Large intestine (tissue), 3 donors: ENCODE results near the gene LIMK2. TPM values are rescaled to one million over a fixed set of nuclear protein-coding genes. Genes with fewer than 3 reads are reported as not detected.

Source experiments
- DNase-seq, 2 donors: peaks; one replicate each; pipeline versions ENCODE4 v3.0.0 to v3.0.0-alpha.2; 2013
- H3K27ac ChIP-seq: one replicate; pipeline ENCODE4 v1.5.1; 2013; ENCODE audit warnings: low read length
- H3K27me3 ChIP-seq: 2 replicates; pipeline ENCODE4 v1.6.1; 2013; ENCODE audit warnings: low read length; ENCODE audit not compliant: control insufficient read depth, insufficient read depth
- H3K36me3 ChIP-seq: 2 replicates; pipeline ENCODE4 v1.6.1; 2013; ENCODE audit warnings: low read length; ENCODE audit not compliant: control insufficient read depth, insufficient read depth
- H3K4me1 ChIP-seq: one replicate; pipeline ENCODE4 v1.6.1; 2013; ENCODE audit warnings: low read length; ENCODE audit not compliant: control insufficient read depth, insufficient read depth
- H3K4me3 ChIP-seq: one replicate; pipeline ENCODE4 v1.5.1; 2013; ENCODE audit warnings: low read length
- H3K9me3 ChIP-seq: one replicate; pipeline ENCODE4 v1.6.1; 2013; ENCODE audit warnings: mild to moderate bottlenecking, low read depth, low read length, moderate library complexity; ENCODE audit not compliant: control insufficient read depth
- WGBS: methylation state at CpG from one replicate; pipeline ENCODE4 v1.1.5; 2013; ENCODE audit warnings: low lambda C conversion rate; ENCODE audit not compliant: insufficient coverage; 5-methylcytosine and 5-hydroxymethylcytosine counted together
- polyA plus RNA-seq: library from polyadenylated mRNA; unstranded; fragments of 120-200 nt; gene quantifications from one replicate; pipeline ENCODE4 v1.2.1, GENCODE V29; 2013

The LIMK2 gene
- polyA plus RNA-seq, 1 donor: 52.7 TPM

GRCh38 chr22:31206896-31207687, 5.0 kb upstream of the LIMK2 start:
- Histone ChIP-seq H3K4me3 (no peak overlapping the region), H3K4me1 (no peaks in the 10 kb centered on the region), H3K36me3 (peaks cover 35% of the 10 kb centered on the region), H3K27me3 (no peaks in the 10 kb centered on the region), H3K27ac (no peak overlapping the region), H3K9me3 (no peaks in the 10 kb centered on the region)
- no CpG with 5 or more reads among the region's 8 CpGs for WGBS
- DNase-seq: peak in 1 of 2 donors; percentile 55

GRCh38 chr22:31210556-31211421, 1.3 kb upstream of the LIMK2 start:
- Histone ChIP-seq H3K27ac (peak overlapping the region; percentile 35), H3K9me3 (no peaks in the 10 kb centered on the region), H3K27me3 (no peaks in the 10 kb centered on the region), H3K36me3 (peaks cover 11% of the 10 kb centered on the region), H3K4me3 (no peak overlapping the region), H3K4me1 (peaks cover 26% of the 10 kb centered on the region)
- WGBS: no CpG with 5 or more reads among the region's 8 CpGs
- peak in 1 of 2 donors; percentile 65 for DNase-seq

GRCh38 chr22:31211482-31211861, 626 bp upstream of the LIMK2 start:
- Histone ChIP-seq H3K4me3 (peak overlapping the region; percentile 3), H3K27me3 (no peaks in the 10 kb centered on the region), H3K27ac (peak overlapping the region; percentile 20), H3K36me3 (peaks cover 11% of the 10 kb centered on the region), H3K9me3 (no peaks in the 10 kb centered on the region), H3K4me1 (peaks cover 29% of the 10 kb centered on the region)
- no peak for DNase-seq
- no CpG with 5 or more reads among the region's 7 CpGs for WGBS

- Histone ChIP-seq H3K36me3 (peaks cover 8% of the 10 kb centered on the region), H3K9me3 (no peaks in the 10 kb centered on the region), H3K4me1 (peaks cover 41% of the 10 kb centered on the region), H3K27me3 (no peaks in the 10 kb centered on the region), H3K4me3 (peak overlapping the region; percentile 98), H3K27ac (peak overlapping the region; percentile 76)
- DNase-seq: peak in 1 of 2 donors; percentile 40
- WGBS: no CpG with 5 or more reads among the region's 11 CpGs
Measured at GRCh38 chr22:31212783-31213629, 908 bp downstream of the LIMK2 start.

- Histone ChIP-seq H3K9me3 (no peaks in the 10 kb centered on the region), H3K36me3 (peaks cover 2% of the 10 kb centered on the region), H3K27me3 (no peaks in the 10 kb centered on the region), H3K27ac (peak overlapping the region; percentile 44), H3K4me1 (peaks cover 60% of the 10 kb centered on the region), H3K4me3 (no peak overlapping the region)
- whole genome bisulfite sequencing: no CpG with 5 or more reads among the region's 6 CpGs
- peak in 1 of 2 donors; percentile 43 for DNase-seq
Measured at GRCh38 chr22:31215018-31215535, 3.0 kb downstream of the LIMK2 start.

- Histone ChIP-seq H3K4me1 (peaks cover 74% of the 10 kb centered on the region), H3K4me3 (no peak overlapping the region), H3K9me3 (no peaks in the 10 kb centered on the region), H3K36me3 (no peaks in the 10 kb centered on the region), H3K27me3 (no peaks in the 10 kb centered on the region), H3K27ac (peak overlapping the region; percentile 84)
- no CpG with 5 or more reads among the region's 4 CpGs for WGBS
- peak in 1 of 2 donors; percentile 51 for DNase-seq
Measured at GRCh38 chr22:31218565-31219262, 6.6 kb downstream of the LIMK2 start.

GRCh38 chr22:31221084-31221483, 9.0 kb downstream of the LIMK2 start:
- Histone ChIP-seq H3K27ac (no peak overlapping the region), H3K9me3 (no peaks in the 10 kb centered on the region), H3K4me1 (peaks cover 61% of the 10 kb centered on the region), H3K27me3 (no peaks in the 10 kb centered on the region), H3K36me3 (peaks cover 10% of the 10 kb centered on the region), H3K4me3 (no peak overlapping the region)
- DNase-seq: no peak
- WGBS: 82% methylated on average over 2 of the region's 4 CpGs

GRCh38 chr22:31222736-31223135, 10.6 kb downstream of the LIMK2 start:
- 71% methylated on average over 4 of the region's 5 CpGs for WGBS
- no peak for DNase-seq
- peaks cover 13% of the 10 kb centered on the region for H3K36me3 ChIP-seq
- no peak overlapping the region for H3K4me3 ChIP-seq
- H3K27ac ChIP-seq: no peak overlapping the region
- no peaks in the 10 kb centered on the region for H3K9me3 ChIP-seq
- H3K27me3 ChIP-seq: no peaks in the 10 kb centered on the region
- peaks cover 63% of the 10 kb centered on the region for H3K4me1 ChIP-seq

GRCh38 chr22:31223786-31224191, 11.7 kb downstream of the LIMK2 start:
- peaks cover 60% of the 10 kb centered on the region for H3K4me1 ChIP-seq
- H3K4me3 ChIP-seq: no peak overlapping the region
- no peak overlapping the region for H3K27ac ChIP-seq
- no CpG with 5 or more reads among the region's 3 CpGs for WGBS
- no peak for DNase-seq
- no peaks in the 10 kb centered on the region for H3K27me3 ChIP-seq
- H3K36me3 ChIP-seq: peaks cover 13% of the 10 kb centered on the region
- H3K9me3 ChIP-seq: no peaks in the 10 kb centered on the region
